Mammary epithelial cell (primary cell): ENCODE measurements around the gene ADAM19.

Source experiments
- CTCF ChIP-seq, 2 donors: IDR thresholded peaks in 1 of 2; conservative IDR thresholded peaks in 1 of 2; 2 replicates each; pipeline ENCODE4 v1.5.1; 2011 to 2012; ENCODE audit warnings: inconsistent platforms in 2 of 2, low read length in 2 of 2, mild to moderate bottlenecking in 2 of 2, control low read depth in 1 of 2, low read depth in 1 of 2; ENCODE audit not compliant: insufficient read depth in 1 of 2; ENCODE audit errors: extremely low read depth in 1 of 2
- EZH2 ChIP-seq: IDR thresholded peaks from 2 replicates; pipeline ENCODE4 v1.6.1; 2012; ENCODE audit warnings: low read length, inconsistent platforms, borderline replicate concordance

DNA sequence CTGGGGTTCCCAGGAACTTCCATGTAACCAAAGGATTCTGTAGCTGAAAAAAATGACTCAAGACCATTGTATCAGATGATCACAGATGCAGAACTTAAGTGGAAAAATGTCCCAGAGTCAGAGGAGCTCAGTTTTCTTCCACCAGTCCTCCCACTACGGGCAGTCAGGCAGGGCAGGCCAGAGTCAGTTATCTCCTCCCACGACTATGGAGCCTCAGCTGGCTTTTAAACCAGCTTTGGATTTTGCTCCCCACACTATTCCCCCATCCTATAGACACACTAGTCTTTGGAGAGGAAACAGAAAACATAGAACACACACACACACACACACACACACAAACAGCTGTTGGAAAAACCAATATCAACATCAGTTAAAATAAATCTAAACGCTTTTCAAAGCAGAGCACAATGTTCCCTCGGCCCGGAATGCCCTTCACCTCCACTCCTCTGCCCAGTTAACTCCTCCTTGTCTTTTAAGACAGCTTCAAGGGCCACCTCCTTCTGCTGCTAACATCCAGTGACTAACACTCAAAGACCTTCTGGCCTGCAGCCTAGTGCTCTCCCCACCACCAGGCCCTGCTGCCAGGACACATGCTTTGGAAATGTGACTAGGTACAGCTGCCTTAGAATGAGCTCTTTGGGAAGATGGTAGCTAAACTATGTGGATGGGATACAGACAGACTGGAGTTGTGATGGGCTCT lies 58.8 kb downstream of the ADAM19 start:
- TF ChIP-seq CTCF (conservative IDR thresholded peaks at IDR 0.05 in 1 of 2, IDR thresholded peaks at IDR 0.05 in 1 of 2; ENCODE audit: extremely low read depth in 1 of 2, insufficient read depth in 1 of 2, low read depth in 1 of 2, low read length in 2 of 2) (no peak), EZH2 (no peak)
